Measurements from ENCODE around the gene MOV10L1.

DNA sequence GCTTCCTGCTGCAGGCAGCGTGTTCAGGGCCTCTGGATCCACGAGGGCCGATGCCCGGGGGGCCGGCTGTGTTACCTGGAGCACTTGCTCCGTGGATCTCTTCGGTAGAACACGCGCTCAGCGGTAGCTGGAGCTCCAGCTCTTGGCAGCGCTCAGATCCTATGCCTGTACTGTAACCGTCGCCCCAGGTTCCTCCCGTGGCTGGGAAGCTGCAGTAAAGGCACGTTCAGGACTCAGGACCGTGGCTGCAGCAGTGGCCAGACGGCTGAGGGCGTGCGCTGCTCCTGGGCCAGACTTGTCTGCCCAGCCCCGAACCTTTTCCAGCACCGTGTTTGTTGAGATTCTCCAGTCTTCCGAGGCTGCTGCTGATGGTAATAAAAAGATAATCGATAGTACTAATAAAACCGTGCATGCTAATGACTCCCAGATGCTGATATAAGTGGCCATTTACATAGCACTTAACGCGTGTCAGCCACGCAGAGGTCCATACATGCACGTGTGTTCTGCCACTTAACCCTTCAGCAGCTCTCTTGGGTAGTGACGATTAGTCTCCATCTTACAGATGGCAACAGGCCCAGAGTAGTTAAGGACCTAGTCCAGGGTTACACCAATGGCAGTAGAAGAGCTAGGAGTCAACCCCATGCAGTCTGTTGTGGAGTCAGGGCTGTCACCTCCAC lies 1.4 kb downstream of the MOV10L1 start:
- TF ChIP-seq, protein P1, sequence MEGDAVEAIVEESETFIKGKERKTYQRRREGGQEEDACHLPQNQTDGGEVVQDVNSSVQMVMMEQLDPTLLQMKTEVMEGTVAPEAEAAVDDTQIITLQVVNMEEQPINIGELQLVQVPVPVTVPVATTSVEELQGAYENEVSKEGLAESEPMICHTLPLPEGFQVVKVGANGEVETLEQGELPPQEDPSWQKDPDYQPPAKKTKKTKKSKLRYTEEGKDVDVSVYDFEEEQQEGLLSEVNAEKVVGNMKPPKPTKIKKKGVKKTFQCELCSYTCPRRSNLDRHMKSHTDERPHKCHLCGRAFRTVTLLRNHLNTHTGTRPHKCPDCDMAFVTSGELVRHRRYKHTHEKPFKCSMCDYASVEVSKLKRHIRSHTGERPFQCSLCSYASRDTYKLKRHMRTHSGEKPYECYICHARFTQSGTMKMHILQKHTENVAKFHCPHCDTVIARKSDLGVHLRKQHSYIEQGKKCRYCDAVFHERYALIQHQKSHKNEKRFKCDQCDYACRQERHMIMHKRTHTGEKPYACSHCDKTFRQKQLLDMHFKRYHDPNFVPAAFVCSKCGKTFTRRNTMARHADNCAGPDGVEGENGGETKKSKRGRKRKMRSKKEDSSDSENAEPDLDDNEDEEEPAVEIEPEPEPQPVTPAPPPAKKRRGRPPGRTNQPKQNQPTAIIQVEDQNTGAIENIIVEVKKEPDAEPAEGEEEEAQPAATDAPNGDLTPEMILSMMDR (IDR thresholded peaks at IDR 0.05; ENCODE audit: extremely low read depth in 1 of 2, insufficient read depth in 1 of 2, low read depth in 1 of 2, low read length in 2 of 2), result no peak
- TF ChIP-seq POLR2AphosphoS5 (IDR thresholded peaks at IDR 0.05; ENCODE audit: insufficient read depth, low read depth, low read length), result no peak

Data from endothelial cell of umbilical vein (primary cell).